ENCODE results near the gene URGCP.

The URGCP gene

DNA sequence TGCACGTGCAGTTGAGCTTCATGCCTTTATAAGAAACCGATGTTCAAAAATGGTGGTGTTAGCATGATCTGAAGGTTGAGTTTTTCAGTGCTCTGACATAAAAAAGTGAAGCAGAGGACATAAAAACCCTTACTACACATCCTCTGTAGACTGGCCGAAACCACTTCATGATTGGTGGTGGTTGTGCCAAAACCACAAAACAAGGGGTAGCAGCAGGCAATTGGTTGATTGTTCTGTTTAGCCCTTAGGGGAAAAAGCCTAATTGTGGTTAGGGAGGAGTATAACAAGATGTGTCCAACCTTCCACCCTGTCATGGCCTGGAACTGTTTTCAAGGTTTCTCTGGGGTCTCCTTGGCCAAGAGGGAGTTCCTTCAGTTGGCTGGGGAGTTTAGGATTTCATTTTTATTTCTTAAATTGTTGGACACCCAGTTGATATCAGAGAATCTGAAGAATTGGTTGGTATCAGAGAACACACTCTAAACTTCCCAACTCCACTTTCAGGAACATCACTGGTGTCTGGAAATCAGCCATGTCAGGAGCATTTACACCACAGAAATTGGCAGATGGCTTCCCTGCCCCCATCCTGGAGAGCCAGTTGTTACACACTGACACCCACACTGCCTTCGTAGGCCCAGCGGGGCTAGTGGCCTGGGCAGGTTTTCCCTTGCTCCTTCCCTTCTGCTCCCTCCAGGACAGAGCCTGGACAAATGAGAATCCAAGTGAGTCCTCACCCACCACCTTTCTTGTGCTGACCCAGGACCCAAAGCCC, 55.9 kb downstream of the URGCP start:
- H3K18ac ChIP-seq (ENCODE audit: low read length), result no peak overlapping the region
- no peak overlapping the region for H3K23ac ChIP-seq (ENCODE audit: low read length)
- no peak overlapping the region for H2BK5ac ChIP-seq (ENCODE audit: low read depth, low read length, poor library complexity)
- H2BK12ac ChIP-seq (ENCODE audit: low read length), result no peak overlapping the region
- no peak overlapping the region for H4K91ac ChIP-seq (ENCODE audit: low read depth, low read length)
- peaks cover 2% of the 10 kb centered on the region for H3K9me3 ChIP-seq (ENCODE audit: insufficient read depth, low read depth, low read length)
- H3K4me2 ChIP-seq (ENCODE audit: low read length), result no peak overlapping the region
- H3K79me2 ChIP-seq (ENCODE audit: control insufficient read depth, insufficient read depth, low read length, poor library complexity), result no peaks in the 10 kb centered on the region
- no peaks in the 10 kb centered on the region for H3K27me3 ChIP-seq (ENCODE audit: insufficient read depth, low read length)
- no peak overlapping the region for H2BK120ac ChIP-seq (ENCODE audit: insufficient read depth, low read length, poor library complexity)
- H4K12ac ChIP-seq (ENCODE audit: low read depth, low read length), result no peak overlapping the region
- no peak overlapping the region for H3K14ac ChIP-seq (ENCODE audit: low read length)
- H3K27ac ChIP-seq (ENCODE audit: low read depth, low read length), result no peak overlapping the region
- no peak overlapping the region for H2AFZ ChIP-seq (ENCODE audit: insufficient read depth, low read length, poor library complexity)
- no peaks in the 10 kb centered on the region for H3K36me3 ChIP-seq (ENCODE audit: control insufficient read depth in 1 of 2, insufficient read depth in 2 of 2, low read length in 2 of 2)
- no peaks in the 10 kb centered on the region for H3K79me1 ChIP-seq (ENCODE audit: low read length)
- no peak for DNase-seq
- no CpG with 5 or more reads among the region's 5 CpGs for WGBS (ENCODE audit: extremely low coverage, insufficient coverage, insufficient read length)
- H3K4me1 ChIP-seq (ENCODE audit: control insufficient read depth in 1 of 2, insufficient read depth in 2 of 2, low read length in 2 of 2), result no peaks in the 10 kb centered on the region
- H2AK5ac ChIP-seq (ENCODE audit: low read length), result no peak overlapping the region
- no peak overlapping the region for H3K9ac ChIP-seq (ENCODE audit: low read length)
- H4K8ac ChIP-seq (ENCODE audit: low read depth, low read length), result no peak overlapping the region
- no peak overlapping the region for H3K4me3 ChIP-seq (ENCODE audit: low read depth, low read length)
- H3K4ac ChIP-seq (ENCODE audit: low read depth, low read length), result no peak overlapping the region

DNA sequence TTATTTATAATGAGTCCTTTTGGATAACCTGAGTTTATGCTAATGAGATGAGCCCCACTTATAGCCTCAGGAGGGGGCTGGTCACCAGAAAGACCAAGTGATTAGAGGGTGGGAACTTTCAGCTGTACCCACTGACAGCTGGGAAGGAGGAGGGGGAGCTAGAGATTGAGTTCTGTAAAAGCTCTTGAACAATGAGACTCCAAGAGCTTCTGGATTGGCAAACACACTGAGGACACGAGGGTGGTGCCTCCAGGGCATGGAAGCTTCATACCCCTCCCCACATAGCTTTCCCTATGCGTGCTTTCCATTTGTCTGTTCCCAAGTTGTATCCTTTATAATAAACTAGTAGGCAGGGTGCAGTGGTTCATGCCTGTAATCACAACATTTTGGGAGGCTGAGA, 57.3 kb downstream of the URGCP start:
- Histone ChIP-seq H2AK5ac (ENCODE audit: low read length) (no peak overlapping the region), H2BK5ac (ENCODE audit: low read depth, low read length, poor library complexity) (no peak overlapping the region), H3K4ac (ENCODE audit: low read depth, low read length) (no peak overlapping the region), H3K4me3 (ENCODE audit: low read depth, low read length) (no peak overlapping the region), H3K4me1 (ENCODE audit: control insufficient read depth in 1 of 2, insufficient read depth in 2 of 2, low read length in 2 of 2) (peaks cover 0 to 2% of the 10 kb centered on the region in 2 experiments), H3K23ac (ENCODE audit: low read length) (no peak overlapping the region), H3K27me3 (ENCODE audit: insufficient read depth, low read length) (no peaks in the 10 kb centered on the region), H3K14ac (ENCODE audit: low read length) (no peak overlapping the region), H3K4me2 (ENCODE audit: low read length) (no peak overlapping the region), H3K18ac (ENCODE audit: low read length) (no peak overlapping the region), H4K91ac (ENCODE audit: low read depth, low read length) (no peak overlapping the region), H3K79me1 (ENCODE audit: low read length) (no peaks in the 10 kb centered on the region), H3K27ac (ENCODE audit: low read depth, low read length) (no peak overlapping the region), H4K12ac (ENCODE audit: low read depth, low read length) (no peak overlapping the region), H2AFZ (ENCODE audit: insufficient read depth, low read length, poor library complexity) (no peak overlapping the region), H4K8ac (ENCODE audit: low read depth, low read length) (no peak overlapping the region), H2BK120ac (ENCODE audit: insufficient read depth, low read length, poor library complexity) (no peak overlapping the region), H3K9me3 (ENCODE audit: insufficient read depth, low read depth, low read length) (peaks cover 2% of the 10 kb centered on the region), H3K9ac (ENCODE audit: low read length) (no peak overlapping the region), H2BK12ac (ENCODE audit: low read length) (no peak overlapping the region), H3K79me2 (ENCODE audit: control insufficient read depth, insufficient read depth, low read length, poor library complexity) (no peaks in the 10 kb centered on the region), H3K36me3 (ENCODE audit: control insufficient read depth in 1 of 2, insufficient read depth in 2 of 2, low read length in 2 of 2) (no peaks in the 10 kb centered on the region)
- no peak for DNase-seq
- WGBS (ENCODE audit: extremely low coverage, insufficient coverage, insufficient read length), result no CpG with 5 or more reads among the region's 2 CpGs

DNA sequence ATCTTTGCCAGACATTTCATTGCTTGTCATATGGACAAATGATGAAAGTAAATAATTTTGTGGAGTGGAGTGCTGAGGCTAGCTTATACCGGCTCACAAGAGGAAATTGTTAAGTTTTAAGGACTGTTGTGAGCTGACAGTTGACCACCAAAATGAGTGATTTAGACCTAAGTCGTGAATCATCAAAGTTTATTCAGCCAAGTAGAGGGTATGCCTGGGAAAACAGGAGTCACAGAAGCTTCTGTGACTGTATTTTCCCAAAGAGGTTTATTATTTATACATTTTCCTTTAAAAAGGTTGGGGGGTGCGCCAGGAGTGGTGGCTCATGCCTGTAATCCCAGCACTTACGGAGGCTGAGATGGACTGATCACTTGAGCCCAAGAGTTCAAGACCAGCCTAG, 58.9 kb downstream of the URGCP start:
- H3K27ac ChIP-seq (ENCODE audit: low read depth, low read length), result no peak overlapping the region
- H2AFZ ChIP-seq (ENCODE audit: insufficient read depth, low read length, poor library complexity), result no peak overlapping the region
- peaks cover 0 to 2% of the 10 kb centered on the region in 2 experiments for H3K4me1 ChIP-seq (ENCODE audit: control insufficient read depth in 1 of 2, insufficient read depth in 2 of 2, low read length in 2 of 2)
- H3K14ac ChIP-seq (ENCODE audit: low read length), result no peak overlapping the region
- H2BK120ac ChIP-seq (ENCODE audit: insufficient read depth, low read length, poor library complexity), result no peak overlapping the region
- no peaks in the 10 kb centered on the region for H3K36me3 ChIP-seq (ENCODE audit: control insufficient read depth in 1 of 2, insufficient read depth in 2 of 2, low read length in 2 of 2)
- no peak overlapping the region for H4K8ac ChIP-seq (ENCODE audit: low read depth, low read length)
- H3K18ac ChIP-seq (ENCODE audit: low read length), result no peak overlapping the region
- H2AK5ac ChIP-seq (ENCODE audit: low read length), result no peak overlapping the region
- H3K79me1 ChIP-seq (ENCODE audit: low read length), result no peaks in the 10 kb centered on the region
- no peak overlapping the region for H3K4ac ChIP-seq (ENCODE audit: low read depth, low read length)
- H2BK12ac ChIP-seq (ENCODE audit: low read length), result no peak overlapping the region
- no peak overlapping the region for H2BK5ac ChIP-seq (ENCODE audit: low read depth, low read length, poor library complexity)
- H4K12ac ChIP-seq (ENCODE audit: low read depth, low read length), result no peak overlapping the region
- H3K4me3 ChIP-seq (ENCODE audit: low read depth, low read length), result no peak overlapping the region
- WGBS (ENCODE audit: extremely low coverage, insufficient coverage, insufficient read length), result no CpG with 5 or more reads among the region's 4 CpGs
- H3K79me2 ChIP-seq (ENCODE audit: control insufficient read depth, insufficient read depth, low read length, poor library complexity), result no peaks in the 10 kb centered on the region
- peaks cover 2% of the 10 kb centered on the region for H3K9me3 ChIP-seq (ENCODE audit: insufficient read depth, low read depth, low read length)
- DNase-seq, result no peak
- no peaks in the 10 kb centered on the region for H3K27me3 ChIP-seq (ENCODE audit: insufficient read depth, low read length)
- H4K91ac ChIP-seq (ENCODE audit: low read depth, low read length), result no peak overlapping the region
- no peak overlapping the region for H3K9ac ChIP-seq (ENCODE audit: low read length)
- no peak overlapping the region for H3K4me2 ChIP-seq (ENCODE audit: low read length)
- no peak overlapping the region for H3K23ac ChIP-seq (ENCODE audit: low read length)

DNA sequence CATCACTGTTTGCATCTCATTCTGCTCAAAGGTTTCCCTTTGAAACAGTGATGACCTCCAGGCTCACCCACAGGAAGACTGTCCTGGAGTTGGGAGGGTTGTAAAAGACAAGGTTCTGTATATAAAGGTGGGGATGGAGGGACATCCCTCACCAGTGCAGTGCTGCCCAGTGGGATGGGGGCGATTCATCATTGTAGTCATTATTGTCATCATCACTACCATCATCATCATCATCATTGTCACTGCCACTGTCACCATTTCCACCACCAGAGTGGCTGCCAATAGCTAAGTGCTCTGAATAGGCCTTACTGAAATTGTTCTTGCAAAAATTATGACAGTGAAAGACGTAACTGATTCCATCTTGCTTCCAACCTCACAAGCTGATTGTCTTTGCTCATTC, 61.7 kb downstream of the URGCP start:
- Histone ChIP-seq H4K8ac (ENCODE audit: low read depth, low read length) (no peak overlapping the region), H2BK12ac (ENCODE audit: low read length) (no peak overlapping the region), H2AK5ac (ENCODE audit: low read length) (no peak overlapping the region), H2AFZ (ENCODE audit: insufficient read depth, low read length, poor library complexity) (no peak overlapping the region), H3K9ac (ENCODE audit: low read length) (no peak overlapping the region), H2BK120ac (ENCODE audit: insufficient read depth, low read length, poor library complexity) (no peak overlapping the region), H3K79me1 (ENCODE audit: low read length) (no peaks in the 10 kb centered on the region), H3K79me2 (ENCODE audit: control insufficient read depth, insufficient read depth, low read length, poor library complexity) (no peaks in the 10 kb centered on the region), H3K23ac (ENCODE audit: low read length) (no peak overlapping the region), H4K12ac (ENCODE audit: low read depth, low read length) (no peak overlapping the region), H3K18ac (ENCODE audit: low read length) (no peak overlapping the region), H3K36me3 (ENCODE audit: control insufficient read depth in 1 of 2, insufficient read depth in 2 of 2, low read length in 2 of 2) (no peaks in the 10 kb centered on the region), H3K27ac (ENCODE audit: low read depth, low read length) (no peak overlapping the region), H4K91ac (ENCODE audit: low read depth, low read length) (no peak overlapping the region), H3K27me3 (ENCODE audit: insufficient read depth, low read length) (no peaks in the 10 kb centered on the region), H3K14ac (ENCODE audit: low read length) (no peak overlapping the region), H3K4ac (ENCODE audit: low read depth, low read length) (no peak overlapping the region), H3K9me3 (ENCODE audit: insufficient read depth, low read depth, low read length) (no peaks in the 10 kb centered on the region), H3K4me1 (ENCODE audit: control insufficient read depth in 1 of 2, insufficient read depth in 2 of 2, low read length in 2 of 2) (peaks cover 0 to 2% of the 10 kb centered on the region in 2 experiments), H3K4me2 (ENCODE audit: low read length) (no peak overlapping the region), H3K4me3 (ENCODE audit: low read depth, low read length) (no peak overlapping the region), H2BK5ac (ENCODE audit: low read depth, low read length, poor library complexity) (no peak overlapping the region)
- DNase-seq, result no peak
- WGBS (ENCODE audit: extremely low coverage, insufficient coverage, insufficient read length), result no CpG with 5 or more reads among the region's 2 CpGs
